Measurements from ENCODE around the gene GPR21.

- TF ChIP-seq CTCF (IDR thresholded peaks at IDR 0.05) (no peak), POLR2A (IDR thresholded peaks at IDR 0.05) (no peak), EP300 (IDR thresholded peaks at IDR 0.05) (no peak)
Observed at GRCh38 chr9:123033864-123034601, 566 bp downstream of the GPR21 start.
